Activated CD4-positive, alpha-beta memory T cell treated with anti-CD3 and anti-CD28 coated beads, Interleukin-2, amount 10 ng/mL, durations not matched to agents 7 days and 5 days (primary cell): ENCODE measurements around the gene LASP1NB.

Source experiments
- CTCF ChIA-PET: fragments of 350-600 bp; sonication (Branson Sonifier 250); formaldehyde crosslinking; loops from one replicate; lab custom pipeline; 2021; ENCODE audit warnings: antibody characterized with exemption, inconsistent platforms; lab: Charles Lee
- POLR2A ChIA-PET: fragments of 350-600 bp; sonication (Branson Sonifier 250); formaldehyde crosslinking; loops from one replicate; lab custom pipeline; 2021; ENCODE audit warnings: antibody characterized with exemption; lab: Charles Lee
- DNase-seq: peaks from one replicate; pipeline ENCODE4 v3.0.0-alpha.2; 2020
- H3K27ac Mint-ChIP-seq: one replicate; pipeline ENCODE4 v1.8.0; 2021; ENCODE audit warnings: mild to moderate bottlenecking, mixed read lengths
- H3K27me3 Mint-ChIP-seq: one replicate; pipeline ENCODE4 v1.8.0; 2021; ENCODE audit warnings: mixed read lengths
- H3K36me3 Mint-ChIP-seq: one replicate; pipeline ENCODE4 v1.8.0; 2021; ENCODE audit warnings: low read depth, mixed read lengths
- H3K4me1 Mint-ChIP-seq: one replicate; pipeline ENCODE4 v1.8.0; 2021; ENCODE audit warnings: mixed read lengths
- H3K4me3 Mint-ChIP-seq: one replicate; pipeline ENCODE4 v1.8.0; 2021; ENCODE audit warnings: mild to moderate bottlenecking, mixed read lengths
- H3K9me3 Mint-ChIP-seq: one replicate; pipeline ENCODE4 v1.8.0; 2021; ENCODE audit warnings: mixed read lengths

Gene LASP1NB

GRCh38 chr17:38925263-38925995 lies at the start of gene LASP1NB:
Gene LASP1NB (plus strand): TSS chr17:38925614.
- CTCF ChIA-PET: interaction anchor here (0.8 to 2.6 kb wide), 8 partner anchors 18 to 239 kb away, joined by 4 to 9 read pairs (median 5); partner anchors contain the start of gene LASP1
- no peak within 1 kb of the TSS for H3K27ac Mint-ChIP-seq

GRCh38 chr17:38877130-38877851 lies 48.1 kb upstream of the LASP1NB start:
- ChIA-PET POLR2A (interaction anchor here (0.8 to 1.6 kb wide), 4 partner anchors 8 to 24 kb away, joined by 3 to 11 read pairs (median 4); no protein-coding TSS in a partner anchor), CTCF (no interaction called here)
- DNase-seq: peak; percentile 41
- Mint-ChIP-seq H3K36me3 (peaks cover 52% of the 10 kb centered on the region), H3K4me1 (peaks cover 89% of the 10 kb centered on the region), H3K9me3 (no peaks in the 10 kb centered on the region), H3K4me3 (peak overlapping the region; percentile 24), H3K27ac (peak overlapping the region; percentile 70), H3K27me3 (no peaks in the 10 kb centered on the region)

More at GRCh38 chr17:38925263-38925995, at the start of gene LASP1NB:
- Mint-ChIP-seq H3K27me3 (no peaks in the 10 kb centered on the region), H3K4me3 (no peak within 1 kb of the TSS), H3K9me3 (no peaks in the 10 kb centered on the region), H3K4me1 (peaks cover 29% of the 10 kb centered on the region), H3K36me3 (peaks cover 5% of the 10 kb centered on the region)
- POLR2A ChIA-PET: interaction anchor here (0.7 to 4.4 kb wide), 7 partner anchors 8 to 71 kb away, joined by 3 to 20 read pairs (median 5); partner anchors contain the start of genes LASP1 and RPL23
- no peak for DNase-seq

DNA sequence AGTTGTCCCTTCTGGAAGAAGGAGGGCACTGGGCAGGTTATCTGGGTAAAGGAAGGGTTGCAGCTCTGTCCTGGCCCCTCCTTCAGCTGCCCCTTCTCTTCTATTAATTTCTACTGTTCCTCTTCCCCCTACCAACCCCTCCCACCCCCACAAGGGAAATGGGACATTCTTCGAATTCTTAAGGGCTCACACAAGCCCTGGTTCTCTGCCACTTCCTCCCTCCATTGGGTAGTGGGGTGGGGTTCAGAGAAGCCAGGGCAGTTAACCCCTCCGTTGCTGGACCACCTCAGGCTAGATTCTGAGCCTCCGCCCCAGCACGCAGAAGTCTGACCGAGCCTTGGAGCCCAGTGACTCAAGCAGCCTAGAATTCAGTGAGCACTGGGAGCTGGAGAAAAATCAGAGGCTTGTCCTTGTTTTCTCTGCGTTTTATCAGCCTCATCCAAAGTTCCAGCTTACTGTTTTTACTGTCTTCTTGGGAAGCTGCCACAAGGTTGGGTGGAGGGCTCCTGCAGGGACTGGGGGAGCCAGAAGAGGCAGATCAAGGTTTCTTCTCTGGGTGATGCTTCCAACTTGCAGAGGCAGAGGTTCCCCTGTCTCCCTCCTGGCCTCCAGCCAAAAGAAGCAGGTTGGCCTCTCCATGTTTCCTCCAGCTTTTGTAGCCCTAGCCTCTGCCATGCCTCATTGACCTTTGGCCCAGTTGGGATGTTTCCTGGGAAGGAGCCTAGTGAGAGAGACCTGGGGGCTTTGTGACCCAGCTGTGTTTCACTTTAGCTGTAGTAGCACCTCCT lies 45.3 kb upstream of the LASP1NB start:
- ChIA-PET POLR2A (interaction anchor here (0.7 to 5.1 kb wide), 6 partner anchors 9 to 321 kb away, joined by 3 to 39 read pairs (median 4); partner anchors contain the start of genes LASP1 and RPL23), CTCF (interaction anchor here (1.4 to 2.3 kb wide), 2 partner anchors 44 to 103 kb away, joined by 3 to 7 read pairs; no protein-coding TSS in a partner anchor)
- Mint-ChIP-seq H3K9me3 (no peaks in the 10 kb centered on the region), H3K27me3 (no peaks in the 10 kb centered on the region), H3K27ac (peak overlapping the region; percentile 28), H3K4me1 (peaks cover 85% of the 10 kb centered on the region), H3K4me3 (no peak overlapping the region), H3K36me3 (peaks cover 65% of the 10 kb centered on the region)
- DNase-seq: no peak

DNA sequence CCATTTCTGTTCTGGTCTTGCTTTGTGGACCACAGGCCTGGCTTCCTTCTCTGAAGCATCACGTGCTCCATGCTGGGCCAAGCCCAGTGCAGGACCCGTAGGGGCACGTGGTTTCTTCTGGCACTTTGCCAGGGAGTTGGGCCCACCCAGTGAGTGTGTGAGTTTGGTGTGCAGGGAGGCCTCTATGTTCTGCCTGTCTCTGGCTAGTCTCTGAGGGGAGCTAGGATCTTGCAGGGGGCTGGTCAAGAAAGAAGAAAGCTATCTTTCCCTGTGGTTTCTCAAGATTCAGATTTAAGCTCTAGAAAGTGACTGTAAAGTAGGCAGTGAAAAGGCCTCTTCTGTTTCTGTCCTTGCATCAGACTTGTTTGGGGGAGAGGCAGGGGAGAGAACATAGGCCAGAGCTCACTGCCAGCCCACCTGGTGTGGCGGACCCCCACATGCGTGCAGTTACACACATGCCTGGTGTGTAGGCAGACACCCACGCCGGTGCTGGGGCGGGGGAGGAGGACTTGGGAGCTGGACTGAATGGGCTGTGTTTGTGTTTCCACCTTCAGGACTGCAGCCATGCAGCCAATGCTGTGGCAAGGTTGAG lies 43.7 kb upstream of the LASP1NB start:
- Mint-ChIP-seq H3K9me3 (no peaks in the 10 kb centered on the region), H3K27ac (peak overlapping the region; percentile 71), H3K4me3 (no peak overlapping the region), H3K36me3 (peaks cover 76% of the 10 kb centered on the region), H3K4me1 (peaks cover 88% of the 10 kb centered on the region), H3K27me3 (no peaks in the 10 kb centered on the region)
- ChIA-PET CTCF (interaction anchor here (1.3 to 2.3 kb wide), 2 partner anchors 43 to 101 kb away, joined by 4 to 7 read pairs; no protein-coding TSS in a partner anchor), POLR2A (interaction anchor here (0.7 to 5.1 kb wide), 6 partner anchors 10 to 318 kb away, joined by 3 to 39 read pairs (median 5); partner anchors contain the start of genes LASP1, RPL19 and RPL23)
- DNase-seq: peak; percentile 31

DNA sequence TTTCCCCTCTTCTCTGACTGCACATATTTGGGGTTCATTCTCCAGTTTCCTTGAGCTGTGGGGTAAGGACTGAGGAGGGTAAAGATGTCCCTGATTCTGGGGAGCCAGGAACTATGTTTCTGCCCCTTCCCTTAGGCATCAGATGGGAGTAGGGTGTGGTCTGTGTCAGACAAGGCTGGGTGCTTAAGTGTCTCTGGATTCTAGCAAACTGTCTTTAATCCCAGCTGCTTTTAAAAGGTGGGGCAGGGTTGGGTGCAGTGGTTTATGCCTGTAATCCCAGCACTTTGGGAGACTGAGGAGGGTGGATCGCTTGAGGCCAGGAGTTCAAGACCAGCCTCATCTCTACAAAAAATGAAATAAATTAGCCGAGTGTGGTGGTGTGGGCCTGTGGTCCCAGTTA lies 42.5 kb upstream of the LASP1NB start:
- H3K27me3 Mint-ChIP-seq: no peaks in the 10 kb centered on the region
- H3K4me3 Mint-ChIP-seq: no peak overlapping the region
- peaks cover 78% of the 10 kb centered on the region for H3K36me3 Mint-ChIP-seq
- H3K9me3 Mint-ChIP-seq: no peaks in the 10 kb centered on the region
- peaks cover 79% of the 10 kb centered on the region for H3K4me1 Mint-ChIP-seq
- POLR2A ChIA-PET: interaction anchor here (1.5 to 5.1 kb wide), 3 partner anchors 12 to 317 kb away, joined by 5 to 39 read pairs (median 5); partner anchors contain the start of genes LASP1, RPL19 and RPL23
- CTCF ChIA-PET: interaction anchor here (0.7 kb wide), 1 partner anchor 14 kb away, joined by 4 read pairs; no protein-coding TSS in a partner anchor
- H3K27ac Mint-ChIP-seq: peak overlapping the region; percentile 71
- DNase-seq: no peak

GRCh38 chr17:38883592-38884526 lies 41.6 kb upstream of the LASP1NB start:
- Mint-ChIP-seq H3K4me3 (peak overlapping the region; percentile 19), H3K36me3 (peaks cover 74% of the 10 kb centered on the region), H3K4me1 (peaks cover 75% of the 10 kb centered on the region), H3K27me3 (no peaks in the 10 kb centered on the region), H3K27ac (peak overlapping the region; percentile 71), H3K9me3 (no peaks in the 10 kb centered on the region)
- CTCF ChIA-PET: interaction anchor here (0.7 to 1.1 kb wide), 6 partner anchors 10 to 172 kb away, joined by 3 to 6 read pairs (median 4); no protein-coding TSS in a partner anchor
- POLR2A ChIA-PET: interaction anchor here (0.6 to 5.1 kb wide), 3 partner anchors 10 to 119 kb away, joined by 3 to 39 read pairs (median 4); partner anchors contain the start of gene LASP1
- no peak for DNase-seq

DNA sequence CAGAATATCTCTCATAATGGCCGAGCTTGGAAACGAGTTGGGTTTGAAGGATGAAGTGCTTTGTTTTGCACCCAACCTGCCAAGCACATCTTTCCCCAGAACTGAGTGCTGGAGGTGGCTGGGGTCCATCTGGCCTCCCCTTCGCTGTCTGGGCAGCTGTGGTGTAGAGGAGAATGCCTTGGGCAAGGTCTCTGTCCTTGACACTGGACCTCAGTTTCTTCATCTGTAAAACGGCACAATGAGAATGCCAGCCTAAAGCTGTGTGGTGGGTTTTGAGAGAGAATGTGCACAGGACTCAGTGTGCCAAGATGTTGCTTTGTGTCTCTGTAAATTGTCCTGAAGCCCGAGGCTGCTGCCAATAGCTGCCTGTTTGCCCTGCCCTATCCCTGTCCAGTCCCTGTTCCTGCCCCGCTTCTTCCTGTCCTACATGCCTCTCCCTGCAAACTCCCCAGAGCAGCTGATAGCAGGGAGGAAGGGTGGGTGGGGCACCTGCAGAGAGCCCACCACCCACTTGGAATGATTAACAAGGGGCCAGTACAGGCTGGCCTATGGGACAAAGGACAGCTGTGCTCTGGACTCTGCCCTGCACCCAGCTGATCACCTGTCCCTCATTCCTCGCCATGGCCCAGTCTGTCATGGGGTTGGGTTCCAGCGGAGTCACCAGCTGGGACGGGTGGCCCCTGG lies 40.2 kb upstream of the LASP1NB start:
- peaks cover 79% of the 10 kb centered on the region for H3K4me1 Mint-ChIP-seq
- H3K27me3 Mint-ChIP-seq: no peaks in the 10 kb centered on the region
- H3K4me3 Mint-ChIP-seq: no peak overlapping the region
- H3K36me3 Mint-ChIP-seq: peaks cover 74% of the 10 kb centered on the region
- H3K27ac Mint-ChIP-seq: peak overlapping the region; percentile 6
- POLR2A ChIA-PET: interaction anchor here (0.6 to 1.7 kb wide), 4 partner anchors 9 to 85 kb away, joined by 3 to 11 read pairs (median 4); partner anchors contain the start of gene LASP1
- CTCF ChIA-PET: interaction anchor here (1.3 kb wide), 1 partner anchor 19 kb away, joined by 3 read pairs; no protein-coding TSS in a partner anchor
- no peaks in the 10 kb centered on the region for H3K9me3 Mint-ChIP-seq
- no peak for DNase-seq

DNA sequence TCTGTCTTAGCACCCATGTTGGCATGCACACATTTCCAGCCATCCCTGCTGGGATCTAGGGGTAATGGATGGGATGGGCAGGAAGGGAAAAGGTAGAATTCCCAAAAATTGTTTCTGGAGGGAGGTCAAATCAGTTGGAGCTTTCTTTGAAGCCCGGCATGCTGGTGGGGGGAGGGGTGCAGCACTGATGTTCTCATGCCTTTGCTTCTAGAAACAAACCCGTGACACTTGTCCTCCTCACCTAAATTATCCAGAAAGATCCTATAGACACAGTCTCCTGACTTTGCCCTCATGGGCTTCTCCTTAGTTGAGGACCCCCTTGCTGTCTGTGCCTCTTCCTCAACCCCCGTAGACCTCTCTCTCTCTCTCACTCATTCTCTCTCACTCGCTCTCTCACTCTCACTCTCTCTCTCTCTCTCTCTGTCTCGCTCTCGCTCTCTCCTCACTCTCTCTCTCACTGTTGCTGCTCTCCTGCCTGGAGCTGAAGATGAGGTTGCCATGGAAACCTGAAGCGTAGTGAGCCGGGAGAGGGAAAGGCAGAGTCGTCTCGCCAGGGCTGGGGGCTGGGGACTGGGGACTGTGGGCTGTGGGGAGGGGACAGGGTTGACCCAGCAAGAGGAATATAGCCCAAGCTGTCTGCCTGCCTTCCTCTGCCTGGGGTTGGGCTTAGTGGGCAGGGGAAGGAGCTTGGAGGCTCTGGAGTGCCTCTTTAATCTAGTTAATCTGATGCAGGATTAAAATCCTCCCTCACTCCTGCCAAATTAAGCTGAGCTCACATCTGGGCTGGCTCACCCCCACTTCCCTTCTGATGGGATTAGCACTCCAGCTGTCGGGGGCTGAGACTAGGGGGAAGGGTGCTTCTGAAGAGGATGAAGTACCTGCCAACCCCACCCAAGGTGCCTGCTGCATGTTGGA lies 39.4 kb upstream of the LASP1NB start:
- Mint-ChIP-seq H3K27ac (peak overlapping the region; percentile 6), H3K4me3 (no peak overlapping the region), H3K27me3 (no peaks in the 10 kb centered on the region), H3K9me3 (no peaks in the 10 kb centered on the region), H3K4me1 (peaks cover 79% of the 10 kb centered on the region), H3K36me3 (peaks cover 71% of the 10 kb centered on the region)
- ChIA-PET POLR2A (interaction anchor here (1.0 to 2.2 kb wide), 5 partner anchors 8 to 22 kb away, joined by 3 to 12 read pairs (median 4); partner anchors contain the start of gene LASP1), CTCF (interaction anchor here (0.8 to 2.1 kb wide), 3 partner anchors 12 to 37 kb away, joined by 3 to 8 read pairs (median 3); no protein-coding TSS in a partner anchor)
- no peak for DNase-seq

GRCh38 chr17:38886643-38887010 lies 38.8 kb upstream of the LASP1NB start:
- no peaks in the 10 kb centered on the region for H3K9me3 Mint-ChIP-seq
- peaks cover 69% of the 10 kb centered on the region for H3K36me3 Mint-ChIP-seq
- H3K4me1 Mint-ChIP-seq: peaks cover 79% of the 10 kb centered on the region
- CTCF ChIA-PET: interaction anchor here (0.8 to 2.1 kb wide), 2 partner anchors 12 to 37 kb away, joined by 3 to 8 read pairs; no protein-coding TSS in a partner anchor
- DNase-seq: no peak
- POLR2A ChIA-PET: interaction anchor here (1.1 to 2.2 kb wide), 3 partner anchors 12 to 22 kb away, joined by 3 to 12 read pairs (median 9); partner anchors contain the start of gene LASP1
- no peak overlapping the region for H3K27ac Mint-ChIP-seq
- no peak overlapping the region for H3K4me3 Mint-ChIP-seq
- no peaks in the 10 kb centered on the region for H3K27me3 Mint-ChIP-seq
